Activated gamma-delta T cell treated with anti-CD3 and anti-CD28 coated beads, Interleukin-2, amount 50 U/mL, for 16 hours (primary cell): ENCODE data around the gene UGT1A4.

Experiments
- DNase-seq: peaks from one replicate; pipeline ENCODE4 v3.0.0-alpha.2; 2020; ENCODE audit warnings: low read depth

Gene UGT1A4

DNA sequence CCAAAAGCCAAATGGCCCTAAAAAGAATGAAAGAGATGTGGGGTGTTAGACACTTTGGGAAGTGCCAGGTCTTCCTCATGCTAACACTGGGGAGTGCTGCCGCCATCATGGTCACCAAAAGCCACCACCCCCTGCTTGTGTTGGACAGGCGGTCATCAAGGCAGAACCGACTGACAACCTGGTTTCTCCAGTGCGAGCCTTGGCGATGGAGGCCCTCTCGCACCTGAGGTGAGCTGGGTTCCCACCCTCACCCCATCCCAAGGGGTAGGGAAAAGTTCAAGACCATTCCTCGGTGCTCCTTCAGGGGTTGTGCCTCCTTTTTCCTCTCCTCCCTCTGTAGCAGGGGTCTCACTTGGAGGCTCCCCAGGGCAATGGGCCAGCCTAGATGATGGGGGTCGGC is 93.2 kb downstream of the UGT1A4 start:
- no peak for DNase-seq

DNA sequence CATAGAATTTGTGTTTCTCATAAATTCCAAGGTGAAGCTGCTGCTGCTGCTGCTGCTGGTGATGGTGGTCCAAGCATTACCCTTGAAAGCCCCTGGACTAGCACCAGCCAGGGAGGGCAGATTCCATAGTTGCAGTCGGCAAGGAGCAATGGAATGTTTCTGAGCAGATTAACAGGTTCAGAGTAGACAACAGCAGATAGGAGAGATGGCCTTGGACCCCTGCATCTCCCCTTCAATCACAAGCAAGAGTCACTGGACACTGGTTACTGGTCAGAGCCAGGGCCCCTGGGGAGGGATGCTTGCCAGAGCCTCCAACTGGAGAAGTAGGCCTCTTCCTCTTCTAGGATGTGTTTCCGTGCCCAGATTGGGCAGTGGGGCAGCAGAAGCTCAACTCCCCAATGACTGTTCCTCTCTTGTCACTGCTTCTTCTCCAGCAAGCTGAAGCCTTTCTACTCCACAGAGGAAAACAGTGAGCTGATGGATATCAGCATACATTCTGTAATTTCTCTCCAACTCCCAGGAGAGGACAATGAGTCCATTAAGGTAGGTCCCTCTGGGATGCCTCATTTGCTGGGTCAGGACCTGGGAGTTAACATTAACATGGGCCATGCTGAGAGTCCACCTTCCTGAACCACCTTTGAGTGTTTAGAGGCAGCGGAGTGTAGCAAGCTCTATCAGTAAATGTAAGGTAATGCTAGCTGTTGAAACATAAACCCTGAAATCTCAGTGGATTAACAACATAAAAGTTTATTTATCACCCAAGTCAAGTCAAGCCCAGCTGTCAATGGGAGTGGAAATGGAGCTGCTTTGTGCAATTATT is 94.9 kb downstream of the UGT1A4 start:
- no peak for DNase-seq

DNA sequence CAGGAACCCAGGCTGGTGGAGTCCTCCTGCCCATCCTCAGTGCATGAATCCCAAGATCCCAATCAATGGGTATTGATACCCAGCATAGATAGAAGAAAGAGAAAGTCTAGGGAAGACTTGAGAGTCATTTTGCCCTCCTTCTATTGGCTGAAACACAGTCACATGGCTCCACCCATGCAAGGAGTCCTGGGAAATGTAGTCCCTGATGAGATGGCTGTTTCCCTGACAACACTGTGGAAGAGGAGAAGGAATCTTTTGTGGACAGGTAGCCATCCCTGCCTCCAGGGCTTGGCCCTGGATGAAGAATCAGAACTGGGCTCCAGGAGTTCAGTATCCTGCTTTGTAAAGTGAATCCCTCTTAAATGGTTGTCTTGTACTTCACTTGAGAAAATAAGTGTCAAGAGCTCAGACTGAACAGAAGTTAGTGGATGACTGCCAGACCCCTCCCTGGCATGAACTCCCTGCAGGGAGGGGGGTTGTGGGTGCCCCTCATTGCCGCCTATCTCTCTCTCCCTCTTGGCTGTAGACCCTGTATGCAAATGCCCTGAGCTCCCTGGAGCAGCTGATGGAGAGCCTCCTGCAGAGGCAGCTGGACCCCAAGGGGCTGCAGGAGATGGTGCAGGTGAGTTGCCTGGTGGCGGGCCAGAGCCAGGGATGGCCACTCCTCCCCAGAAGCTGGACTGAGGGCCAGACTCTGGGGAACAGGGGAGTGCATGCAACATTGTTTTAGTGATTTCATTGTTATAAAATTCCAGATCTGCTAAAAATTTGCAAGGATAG is 95.7 kb downstream of the UGT1A4 start:
- no peak for DNase-seq

GRCh38 chr2:233815861-233816260 is 97.3 kb downstream of the UGT1A4 start:
- DNase-seq: no peak

DNA sequence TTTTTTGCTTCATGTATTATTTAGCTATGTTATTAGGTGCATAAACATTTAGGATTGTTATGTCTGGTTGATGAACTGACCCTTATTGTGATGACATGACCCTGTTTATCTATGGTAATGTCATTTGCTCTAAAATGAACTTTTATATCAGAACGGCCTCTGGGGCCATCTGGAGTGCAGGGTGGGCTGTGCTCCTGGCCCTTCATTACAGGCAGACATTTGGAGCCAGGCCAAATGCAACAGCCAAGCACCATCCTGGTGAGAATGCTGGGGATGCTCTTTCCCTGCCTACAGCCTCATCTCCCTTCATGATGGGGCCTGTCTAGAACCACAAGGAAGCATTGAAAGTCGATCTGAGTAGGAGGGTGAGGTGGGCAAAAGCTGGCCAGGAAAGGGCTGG is 97.8 kb downstream of the UGT1A4 start:
- no peak for DNase-seq

DNA sequence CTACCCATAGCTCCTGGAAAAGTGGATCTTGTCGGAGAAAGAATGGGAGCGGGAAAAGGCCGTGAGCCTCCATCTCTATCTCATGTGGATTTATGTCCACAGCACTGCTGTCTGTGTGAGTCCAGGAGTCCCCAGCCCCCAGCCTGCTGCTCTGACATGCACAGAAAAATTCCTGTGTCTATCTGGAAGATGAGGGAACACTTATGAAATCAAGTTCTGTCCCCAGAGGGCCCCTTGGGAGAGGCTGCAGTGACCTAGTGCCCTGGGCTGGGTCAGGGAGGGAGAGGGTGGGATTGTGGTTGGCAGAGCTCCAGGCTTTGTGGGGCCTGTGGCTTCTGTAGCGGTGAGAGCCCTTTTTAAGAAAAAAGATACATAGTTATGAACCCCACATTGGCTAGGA is 98.2 kb downstream of the UGT1A4 start:
- DNase-seq: no peak

GRCh38 chr2:233817361-233817911 is 98.9 kb downstream of the UGT1A4 start:
- no peak for DNase-seq

DNA sequence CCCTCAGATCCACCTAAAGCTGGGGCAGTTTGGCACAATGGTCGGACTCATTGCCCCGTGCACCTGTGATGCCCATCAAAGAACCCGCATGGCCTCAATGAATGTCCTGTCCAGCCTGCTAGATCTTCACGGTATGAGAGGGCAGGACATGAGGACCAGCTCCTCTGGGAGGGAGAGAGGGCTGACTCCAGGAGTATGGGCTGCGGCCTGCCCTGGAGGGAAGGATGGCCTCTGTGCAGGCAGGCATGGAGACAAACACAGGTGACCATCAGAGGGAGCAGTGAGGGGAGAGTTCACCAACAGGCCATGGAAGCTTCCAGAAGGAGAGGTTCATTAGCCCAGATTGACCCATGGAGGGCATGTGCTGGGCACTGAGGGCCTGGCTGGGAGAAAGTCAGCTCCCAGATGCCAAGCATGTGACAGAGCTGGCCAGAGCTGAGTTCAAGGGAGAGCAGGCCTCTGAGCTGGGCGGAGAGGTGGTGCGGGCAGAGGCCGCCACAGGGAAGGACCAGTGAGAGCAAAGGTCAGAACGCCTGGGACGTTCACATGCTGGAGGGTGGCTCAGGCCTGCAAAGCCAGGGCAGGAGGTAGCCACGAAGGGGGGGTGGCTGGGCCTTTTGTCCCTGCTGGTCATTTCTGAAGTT is 99.6 kb downstream of the UGT1A4 start:
- no peak for DNase-seq

- DNase-seq: no peak
Measured at GRCh38 chr2:233818639-233819621, 100.4 kb downstream of the UGT1A4 start.

- no peak for DNase-seq
Measured at GRCh38 chr2:233819884-233820773, 101.6 kb downstream of the UGT1A4 start.

DNA sequence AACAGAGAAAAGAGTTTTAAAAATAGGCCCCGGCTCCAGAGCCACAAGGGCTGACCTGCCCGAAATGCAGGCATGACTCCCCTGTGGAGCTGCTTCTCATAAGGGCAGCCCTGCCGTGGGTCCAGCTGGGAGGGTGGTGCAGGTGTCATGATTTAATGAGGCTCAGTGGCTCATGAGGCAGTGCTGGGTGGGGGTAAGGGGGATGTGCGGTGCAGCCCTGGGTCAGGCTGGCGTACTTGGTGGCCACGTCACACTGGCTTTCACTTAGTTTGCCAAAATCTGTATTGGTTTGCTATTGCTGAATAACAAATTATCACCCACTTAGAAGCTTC is 102.2 kb downstream of the UGT1A4 start:
- no peak for DNase-seq

DNA sequence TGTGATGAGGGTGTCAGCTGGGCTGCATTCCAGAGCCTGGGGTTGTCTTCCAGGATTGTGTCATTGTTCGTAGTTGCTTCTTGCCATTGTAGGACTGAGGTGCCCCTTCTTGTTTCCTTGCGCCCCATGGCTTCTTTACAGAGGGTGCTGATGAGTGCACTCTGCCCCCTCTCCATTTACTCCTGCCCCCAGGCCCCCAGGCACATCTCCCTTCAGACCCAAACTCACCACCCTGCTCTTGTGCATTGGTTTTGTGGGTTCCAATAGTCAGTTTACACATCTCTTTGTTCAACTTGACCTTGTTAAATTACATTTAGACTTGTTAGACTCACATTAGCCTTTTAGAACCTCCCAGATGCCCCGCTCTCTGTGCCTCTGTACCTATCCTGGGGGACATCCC is 102.7 kb downstream of the UGT1A4 start:
- no peak for DNase-seq

DNA sequence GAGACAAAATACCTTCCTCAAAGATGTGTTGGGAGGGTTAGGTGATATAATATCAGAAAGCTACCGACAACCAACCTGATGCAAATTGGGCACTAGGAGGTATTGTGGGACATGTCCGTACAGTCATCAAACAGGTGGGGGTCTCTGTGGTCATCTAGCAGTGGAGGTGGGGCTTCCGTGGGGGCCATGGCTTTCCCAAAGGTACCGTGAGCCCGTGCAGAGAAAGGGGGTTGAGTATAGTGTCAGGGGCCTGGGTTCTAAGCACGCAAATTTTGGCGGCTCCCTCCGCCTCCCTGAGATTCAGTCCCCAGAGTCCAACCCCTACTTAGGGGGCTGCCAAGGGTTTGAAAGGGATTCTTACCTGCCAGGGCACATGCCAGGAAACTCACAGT is 103.2 kb downstream of the UGT1A4 start:
- no peak for DNase-seq

- no peak for DNase-seq
Measured at GRCh38 chr2:233822101-233822771, 103.7 kb downstream of the UGT1A4 start.
